PC-3 (cell line): Measurements from ENCODE around the gene TMEM9B. TPM values are rescaled to one million over a fixed set of nuclear protein-coding genes. Genes with fewer than 3 reads are reported as not detected.
"Not testable (repeated sequence)": the region's sequence is repeated elsewhere in the genome, so short reads cannot be mapped to it uniquely, and the experiment has no call there.

ENCODE experiments used
- ATAC-seq: fragments of 200-7000 bp; cut with Tn5 transposase; 2 replicates; pipeline ENCODE4 v1.9.1; 2020; ENCODE audit warnings: mild to moderate bottlenecking, moderate library complexity
- BruUV-seq: library from RNA; stranded (reverse); fragments of 400-500 nt; replicated peaks from 2 replicates; lab custom pipeline; 2021; lab: Mats Ljungman, UMichigan
- CTCF ChIA-PET: fragments of 300-600 bp; sonication (Branson Sonifier 250); formaldehyde crosslinking; loops from one replicate; lab custom pipeline; 2022; ENCODE audit warnings: antibody characterized with exemption; lab: Charles Lee
- POLR2A ChIA-PET: fragments of 300-600 bp; sonication (Branson Sonifier 250); formaldehyde crosslinking; loops from one replicate; lab custom pipeline; 2022; ENCODE audit warnings: antibody characterized with exemption; ENCODE audit not compliant: unreplicated experiment; lab: Charles Lee
- DNase-seq: peaks from one replicate; pipeline ENCODE4 v3.0.0-alpha.2; 2015
- H2AFZ ChIP-seq: fragments of 300-600 bp; sonication (generic); 2 replicates; pipeline ENCODE4 v1.6.0; 2016; ENCODE audit warnings: antibody characterized with exemption, low read length
- H3F3A ChIP-seq: fragments of 300-600 bp; sonication (generic); one replicate; pipeline ENCODE4 v1.6.0; 2017; ENCODE audit warnings: antibody characterized with exemption, low read length, control low read depth, mild to moderate bottlenecking; ENCODE audit not compliant: unreplicated experiment
- H3K27ac ChIP-seq: fragments of 300-600 bp; sonication (generic); 2 replicates; pipeline ENCODE4 v1.5.1; 2016; ENCODE audit warnings: mild to moderate bottlenecking, low read length
- H3K27me3 ChIP-seq: fragments of 300-600 bp; sonication (generic); 2 replicates; pipeline ENCODE4 v1.6.1; 2016; ENCODE audit warnings: low read length, mixed read lengths
- H3K36me3 ChIP-seq: fragments of 300-600 bp; sonication (generic); 2 replicates; pipeline ENCODE4 v1.6.1; 2016; ENCODE audit warnings: low read depth, mixed run types, low read length, mixed read lengths
- H3K4me1 ChIP-seq: fragments of 300-600 bp; sonication (generic); 2 replicates; pipeline ENCODE4 v1.5.1; 2016; ENCODE audit warnings: low read length; ENCODE audit not compliant: insufficient read depth
- H3K4me2 ChIP-seq: fragments of 300-600 bp; sonication (generic); 2 replicates; pipeline ENCODE4 v1.6.0; 2016; ENCODE audit warnings: low read length
- H3K4me3 ChIP-seq: fragments of 300-600 bp; sonication (generic); 2 replicates; pipeline ENCODE4 v1.5.1; 2016; ENCODE audit warnings: mild to moderate bottlenecking, low read length, mixed read lengths
- H3K79me2 ChIP-seq: fragments of 300-600 bp; sonication (generic); 2 replicates; pipeline ENCODE4 v1.6.1; 2017; ENCODE audit warnings: low read length, mixed read lengths
- H3K9ac ChIP-seq: fragments of 300-600 bp; sonication (generic); 2 replicates; pipeline ENCODE4 v1.6.0; 2016; ENCODE audit warnings: mild to moderate bottlenecking, low read length
- H3K9me2 ChIP-seq: fragments of 300-600 bp; sonication (generic); replicated peaks from 2 replicates; pipeline ENCODE4 v1.6.1; 2016; ENCODE audit warnings: mixed run types, low read length, mixed read lengths
- H3K9me3 ChIP-seq: fragments of 300-600 bp; sonication (generic); 2 replicates; pipeline ENCODE4 v1.6.1; 2016; ENCODE audit warnings: low read length, mixed read lengths
- H4K20me1 ChIP-seq: fragments of 300-600 bp; sonication (generic); 2 replicates; pipeline ENCODE4 v1.6.1; 2016; ENCODE audit warnings: low read length, mixed read lengths
- EZH2 ChIP-seq: fragments of 300-600 bp; sonication (generic); IDR thresholded peaks from one replicate; pipeline ENCODE4 v1.6.1; 2017; ENCODE audit warnings: antibody characterized with exemption, mild to moderate bottlenecking, low read length; ENCODE audit not compliant: unreplicated experiment
- EZH2phosphoT487 ChIP-seq: fragments of 300-600 bp; sonication (generic); IDR thresholded peaks from 2 replicates; pipeline ENCODE4 v1.6.1; 2018; ENCODE audit warnings: mild to moderate bottlenecking, antibody characterized with exemption, low read length, borderline replicate concordance
- intact Hi-C: fragments of 100-400 bp; cut with micrococcal nuclease; formaldehyde crosslinking; loops from 2 replicates; pipeline ENCODE4 v1.9.0; 2023
- total RNA-seq: library from RNA; depleted of rRNA; stranded (reverse); fragments of >200 nt; gene quantifications from 2 replicates; pipeline ENCODE4 v1.2.3, GENCODE V29; 2014
- TF ChIP-seq, protein P1 (sequence below): fragments of 300-600 bp; sonication (generic); conservative IDR thresholded peaks from 2 replicates; pipeline ENCODE4 v1.5.1; 2017; ENCODE audit warnings: antibody characterized with exemption, low read depth, mild to moderate bottlenecking, low read length

Gene TMEM9B
- total RNA-seq, 1 experiment from 2014 or later: 42.1 TPM

DNA sequence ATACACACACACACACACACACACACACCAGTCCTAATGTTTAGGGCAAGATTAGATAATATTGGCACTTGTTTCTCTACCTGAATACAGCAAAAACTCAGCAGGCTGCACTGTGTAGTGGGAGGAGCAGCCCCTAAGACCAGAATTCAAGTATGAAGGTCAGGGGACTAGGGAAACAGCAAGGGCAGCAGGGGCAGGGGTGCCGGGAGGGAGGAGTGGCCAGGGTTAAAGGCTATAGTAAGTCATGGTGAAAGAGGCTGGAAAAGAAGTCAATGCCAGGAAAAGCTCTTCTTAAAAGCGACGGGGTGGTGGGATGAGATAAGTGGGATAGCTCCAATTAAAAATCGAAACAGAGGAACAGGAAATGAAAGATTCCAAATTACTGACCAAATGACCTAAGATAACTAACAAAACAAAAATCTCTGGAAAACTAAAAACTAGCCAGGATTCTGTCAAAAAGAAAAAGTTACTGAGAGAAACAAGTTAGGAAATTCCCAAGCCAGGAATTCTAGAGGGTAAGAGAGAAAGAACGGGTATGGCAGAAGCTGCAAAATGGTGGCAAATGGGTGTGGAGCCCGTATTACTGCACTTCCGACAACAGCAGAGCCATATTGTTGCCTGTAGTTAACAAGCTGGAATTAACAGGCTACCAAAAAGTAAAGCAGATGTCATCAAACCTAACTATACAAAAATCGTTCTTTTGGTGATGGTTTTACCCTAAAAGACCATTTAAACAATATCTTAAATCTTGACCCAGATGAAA, 22.7 kb downstream of the TMEM9B start:
- CTCF ChIA-PET: no interaction called here
- Histone ChIP-seq H2AFZ (no peak overlapping the region), H3K36me3 (no peaks in the 10 kb centered on the region), H3K27me3 (no peaks in the 10 kb centered on the region), H3K9me2 (no peaks in the 10 kb centered on the region), H3K79me2 (no peaks in the 10 kb centered on the region), H3K4me3 (no peak overlapping the region), H3F3A (no peaks in the 10 kb centered on the region), H3K9me3 (no peaks in the 10 kb centered on the region), H3K4me1 (no peaks in the 10 kb centered on the region), H3K4me2 (no peak overlapping the region), H3K27ac (no peak overlapping the region), H3K9ac (no peak overlapping the region), H4K20me1 (no peaks in the 10 kb centered on the region)
- TF ChIP-seq EZH2phosphoT487: no peak
- TF ChIP-seq, protein P1, sequence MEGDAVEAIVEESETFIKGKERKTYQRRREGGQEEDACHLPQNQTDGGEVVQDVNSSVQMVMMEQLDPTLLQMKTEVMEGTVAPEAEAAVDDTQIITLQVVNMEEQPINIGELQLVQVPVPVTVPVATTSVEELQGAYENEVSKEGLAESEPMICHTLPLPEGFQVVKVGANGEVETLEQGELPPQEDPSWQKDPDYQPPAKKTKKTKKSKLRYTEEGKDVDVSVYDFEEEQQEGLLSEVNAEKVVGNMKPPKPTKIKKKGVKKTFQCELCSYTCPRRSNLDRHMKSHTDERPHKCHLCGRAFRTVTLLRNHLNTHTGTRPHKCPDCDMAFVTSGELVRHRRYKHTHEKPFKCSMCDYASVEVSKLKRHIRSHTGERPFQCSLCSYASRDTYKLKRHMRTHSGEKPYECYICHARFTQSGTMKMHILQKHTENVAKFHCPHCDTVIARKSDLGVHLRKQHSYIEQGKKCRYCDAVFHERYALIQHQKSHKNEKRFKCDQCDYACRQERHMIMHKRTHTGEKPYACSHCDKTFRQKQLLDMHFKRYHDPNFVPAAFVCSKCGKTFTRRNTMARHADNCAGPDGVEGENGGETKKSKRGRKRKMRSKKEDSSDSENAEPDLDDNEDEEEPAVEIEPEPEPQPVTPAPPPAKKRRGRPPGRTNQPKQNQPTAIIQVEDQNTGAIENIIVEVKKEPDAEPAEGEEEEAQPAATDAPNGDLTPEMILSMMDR: no peak
- no peak for TF ChIP-seq EZH2
- POLR2A ChIA-PET: interaction anchor here (0.6 kb wide), 1 partner anchor 253 kb away, joined by 3 read pairs; no protein-coding TSS in a partner anchor
- intact Hi-C loops: no loop called here
- DNase-seq (no peak), ATAC-seq (no peak)
- BruUV-seq: no TSS peak

DNA sequence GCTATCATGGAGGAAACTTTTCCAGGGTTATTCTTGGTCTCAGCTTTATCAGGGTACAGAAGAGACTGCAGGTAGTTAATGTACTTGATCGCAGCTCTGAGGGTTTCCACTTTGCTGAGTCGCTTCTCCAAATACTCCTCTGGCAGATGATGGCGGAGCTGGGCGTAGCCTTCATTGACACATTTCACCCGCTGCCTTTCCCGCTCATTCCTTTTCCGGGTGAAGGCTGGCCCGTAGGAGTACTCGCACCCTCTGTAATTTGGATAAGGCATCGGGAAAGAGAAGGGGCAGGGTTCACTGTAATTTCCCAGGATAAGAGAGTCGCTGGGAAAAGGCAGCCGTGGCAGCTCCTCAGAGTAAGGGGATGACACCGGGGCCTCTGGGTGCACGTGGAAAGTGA, 26.6 kb downstream of the TMEM9B start:
- H3K27me3 ChIP-seq: no peaks in the 10 kb centered on the region
- H4K20me1 ChIP-seq: no peaks in the 10 kb centered on the region
- BruUV-seq: no TSS peak
- H3F3A ChIP-seq: no peaks in the 10 kb centered on the region
- ChIA-PET CTCF (no interaction called here), POLR2A (no interaction called here)
- no peak overlapping the region for H3K9ac ChIP-seq
- no peak overlapping the region for H3K4me2 ChIP-seq
- no peak overlapping the region for H3K27ac ChIP-seq
- intact Hi-C loops: no loop called here
- no peaks in the 10 kb centered on the region for H3K79me2 ChIP-seq
- no peaks in the 10 kb centered on the region for H3K36me3 ChIP-seq
- no peak overlapping the region for H2AFZ ChIP-seq
- no peaks in the 10 kb centered on the region for H3K9me2 ChIP-seq
- H3K4me3 ChIP-seq: no peak overlapping the region
- peaks cover 7% of the 10 kb centered on the region; the same call in 1 of the 2 replicates for H3K4me1 ChIP-seq
- ATAC-seq (no peak), DNase-seq (no peak)
- no peaks in the 10 kb centered on the region for H3K9me3 ChIP-seq
- no peak for TF ChIP-seq EZH2phosphoT487
- no peak for TF ChIP-seq EZH2

DNA sequence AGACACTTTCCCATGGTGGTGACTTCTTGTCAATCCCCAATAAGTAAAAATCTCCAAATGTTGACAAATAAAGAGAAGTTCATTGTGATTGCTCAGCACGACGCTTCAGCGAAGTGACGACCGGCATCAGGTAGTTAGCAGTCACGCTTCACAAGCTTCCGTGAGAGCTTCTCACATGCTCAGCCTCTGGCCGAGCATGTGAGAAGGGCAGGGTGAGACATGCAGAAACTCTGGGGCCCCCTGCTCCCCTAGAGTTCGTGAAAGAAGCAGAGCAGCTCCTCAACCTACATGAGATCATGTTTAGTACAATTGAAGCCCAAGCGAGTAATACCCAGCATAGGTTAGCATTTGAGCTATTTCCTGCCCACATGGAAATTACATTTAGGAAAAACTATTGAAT, 27.1 kb downstream of the TMEM9B start:
- ATAC-seq (no peak), DNase-seq (no peak)
- Histone ChIP-seq H2AFZ (no peak overlapping the region), H3K4me3 (no peak overlapping the region), H3K4me2 (no peak overlapping the region), H3K79me2 (no peaks in the 10 kb centered on the region), H3K9me2 (no peaks in the 10 kb centered on the region), H3K4me1 (peaks cover 7% of the 10 kb centered on the region; the same call in 1 of the 2 replicates), H3F3A (no peaks in the 10 kb centered on the region), H3K36me3 (no peaks in the 10 kb centered on the region), H3K9me3 (no peaks in the 10 kb centered on the region), H3K9ac (no peak overlapping the region), H3K27ac (no peak overlapping the region), H3K27me3 (no peaks in the 10 kb centered on the region), H4K20me1 (no peaks in the 10 kb centered on the region)
- no TSS peak for BruUV-seq
- intact Hi-C loops: no loop called here
- CTCF ChIA-PET: no interaction called here
- POLR2A ChIA-PET: no interaction called here
- TF ChIP-seq, protein P1: no peak
- TF ChIP-seq EZH2phosphoT487: no peak
- no peak for TF ChIP-seq EZH2

DNA sequence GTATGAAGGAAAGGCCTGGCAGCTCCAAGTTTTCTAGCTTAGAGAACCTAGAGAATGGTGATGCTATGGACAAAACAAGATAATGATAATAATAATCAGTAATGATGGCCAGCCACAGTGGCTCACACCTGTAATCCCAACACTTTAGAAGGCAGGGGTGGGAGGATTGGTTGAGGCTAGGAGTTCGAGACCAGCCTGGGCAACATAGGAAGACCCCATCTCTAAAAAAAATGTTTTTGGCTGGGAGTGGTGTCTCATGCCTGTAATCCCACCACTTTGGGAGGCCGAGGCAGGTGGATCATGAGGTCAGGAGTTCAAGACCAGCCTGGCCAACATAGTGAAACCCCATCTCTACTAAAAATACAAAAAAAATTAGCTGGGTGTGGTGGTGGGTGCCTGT, 28.5 kb downstream of the TMEM9B start:
- H3K9me3 ChIP-seq, intact Hi-C loops, H3K27me3 ChIP-seq, DNase-seq, H3K36me3 ChIP-seq, H3K9ac ChIP-seq, BruUV-seq, H3K4me2 ChIP-seq, H3K9me2 ChIP-seq, H2AFZ ChIP-seq, H3F3A ChIP-seq, H3K79me2 ChIP-seq, H4K20me1 ChIP-seq, H3K4me1 ChIP-seq, H3K4me3 ChIP-seq, CTCF ChIA-PET, H3K27ac ChIP-seq, ATAC-seq: not testable (repeated sequence)
- POLR2A ChIA-PET: interaction anchor here (0.7 kb wide), 1 partner anchor 21 kb away, joined by 8 read pairs; no protein-coding TSS in a partner anchor
